Measurements from ENCODE around the gene SLC27A1.

SLC27A1 gene

DNA sequence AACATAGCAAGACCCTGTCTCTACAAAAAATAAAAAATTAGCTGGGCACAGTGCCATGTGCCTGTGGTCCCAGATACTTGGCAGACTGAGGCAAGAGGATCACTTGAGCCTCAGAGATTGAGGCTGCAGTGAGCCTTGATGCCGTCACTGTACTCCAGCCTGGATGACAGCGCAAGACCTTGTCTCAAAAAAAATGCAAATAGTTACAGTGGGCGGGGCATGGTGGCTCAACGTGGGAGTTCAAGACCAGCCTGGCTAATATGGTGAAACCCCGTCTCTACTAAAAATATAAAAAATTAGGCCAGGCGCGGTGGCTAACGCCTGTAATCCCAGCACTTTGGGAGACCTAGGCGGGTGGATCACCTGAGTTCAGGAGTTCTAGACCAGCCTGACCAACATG lies 49.6 kb downstream of the SLC27A1 start:
- no peak for DNase-seq (ENCODE audit: insufficient read length, low spot score)
- no peak for FAIRE-seq

DNA sequence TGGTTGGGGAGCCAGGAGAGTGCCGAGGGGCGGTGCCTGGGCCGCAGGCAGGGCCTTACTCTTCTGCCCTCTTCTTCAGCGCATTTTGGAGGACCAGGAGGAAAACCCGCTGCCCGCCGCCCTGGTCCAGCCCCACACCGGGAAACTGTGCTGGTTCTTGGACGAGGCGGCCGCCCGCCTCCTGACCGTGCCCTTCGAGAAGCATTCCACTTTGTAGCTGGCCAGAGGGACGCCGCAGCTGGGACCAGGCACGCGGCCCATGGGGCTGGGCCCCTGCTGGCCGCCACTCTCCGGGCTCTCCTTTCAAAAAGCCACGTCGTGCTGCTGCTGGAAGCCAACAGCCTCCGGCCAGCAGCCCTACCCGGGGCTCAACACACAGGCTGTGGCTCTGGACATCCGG lies 50.5 kb downstream of the SLC27A1 start:
- DNase-seq (ENCODE audit: insufficient read length, low spot score): no peak

More for the DNA sequence above, 49.6 kb downstream of the SLC27A1 start:
- no peak for TF ChIP-seq POLR2A (IDR thresholded peaks at IDR 0.05; ENCODE audit: low read depth, low read length)

DNA sequence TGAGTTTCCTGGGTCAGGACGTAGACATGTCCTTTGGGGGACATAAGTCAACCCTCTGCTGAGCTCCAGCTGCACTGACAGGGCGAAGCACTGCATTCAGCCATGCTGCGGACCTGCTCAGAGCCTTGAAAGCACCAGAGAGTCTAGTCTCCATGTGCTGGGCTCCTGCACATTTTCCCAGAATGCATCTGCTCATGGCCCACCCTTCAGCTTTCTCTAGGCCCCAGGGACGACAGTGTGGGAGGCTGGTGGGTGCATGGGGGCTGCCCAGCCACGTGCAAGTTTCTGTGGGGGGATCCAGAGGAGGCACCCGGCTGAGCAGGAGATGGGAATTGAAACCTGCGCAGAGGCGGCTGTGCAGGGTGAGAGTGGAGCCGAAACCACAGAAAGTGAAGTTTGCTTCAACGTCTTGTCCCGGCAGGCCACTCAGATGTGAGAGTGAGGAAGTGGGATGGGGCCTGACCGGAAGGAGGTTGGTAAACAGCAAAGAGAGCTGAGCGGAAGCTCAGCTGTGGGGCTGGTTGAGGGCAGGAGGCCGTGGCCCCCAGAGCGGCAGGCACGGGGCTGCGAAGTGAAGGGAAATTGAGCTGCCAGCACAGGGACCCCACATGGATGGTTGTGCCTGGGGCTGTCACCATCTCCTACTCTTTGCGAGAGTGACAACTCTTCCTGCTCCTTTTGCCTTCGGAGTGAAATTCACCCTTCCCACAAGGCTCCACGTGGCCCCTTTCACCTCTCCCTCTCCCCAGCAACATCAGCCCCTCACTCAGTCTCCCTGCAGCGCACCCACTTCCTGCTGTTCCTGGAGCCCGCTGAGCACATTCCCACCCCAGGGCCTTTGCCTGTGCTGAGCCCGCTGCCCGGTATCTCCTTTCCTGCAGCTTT lies 52.9 kb downstream of the SLC27A1 start:
- DNase-seq (ENCODE audit: insufficient read length, low spot score) (no peak), FAIRE-seq (no peak)
- no peak for TF ChIP-seq POLR2A (IDR thresholded peaks at IDR 0.05; ENCODE audit: low read depth, low read length)

More for the DNA sequence above, 50.5 kb downstream of the SLC27A1 start:
- no peak for TF ChIP-seq POLR2A (IDR thresholded peaks at IDR 0.05; ENCODE audit: low read depth, low read length)
- FAIRE-seq: no peak

DNA sequence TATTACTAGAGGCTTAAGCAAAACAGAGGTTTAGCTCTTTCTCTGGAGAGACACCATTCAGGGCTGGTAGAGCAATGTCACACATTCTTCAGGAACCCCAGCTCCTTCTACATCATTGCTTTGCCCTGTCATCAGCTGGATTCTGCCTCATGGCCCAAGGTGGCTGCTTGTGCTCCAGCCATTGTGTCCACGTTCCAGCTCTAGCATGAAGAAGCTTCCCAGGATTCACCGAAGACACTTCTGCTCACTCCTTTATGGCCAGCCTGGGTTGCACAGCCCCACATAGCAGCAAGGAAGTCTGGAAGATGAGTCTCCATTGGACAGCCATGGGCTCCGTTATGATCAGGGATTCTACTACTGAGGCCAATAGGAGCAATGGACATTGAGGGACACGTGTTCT lies 54.3 kb downstream of the SLC27A1 start:
- no peak for TF ChIP-seq POLR2A (IDR thresholded peaks at IDR 0.05; ENCODE audit: low read depth, low read length)
- FAIRE-seq (no peak), DNase-seq (ENCODE audit: insufficient read length, low spot score) (no peak)

DNA sequence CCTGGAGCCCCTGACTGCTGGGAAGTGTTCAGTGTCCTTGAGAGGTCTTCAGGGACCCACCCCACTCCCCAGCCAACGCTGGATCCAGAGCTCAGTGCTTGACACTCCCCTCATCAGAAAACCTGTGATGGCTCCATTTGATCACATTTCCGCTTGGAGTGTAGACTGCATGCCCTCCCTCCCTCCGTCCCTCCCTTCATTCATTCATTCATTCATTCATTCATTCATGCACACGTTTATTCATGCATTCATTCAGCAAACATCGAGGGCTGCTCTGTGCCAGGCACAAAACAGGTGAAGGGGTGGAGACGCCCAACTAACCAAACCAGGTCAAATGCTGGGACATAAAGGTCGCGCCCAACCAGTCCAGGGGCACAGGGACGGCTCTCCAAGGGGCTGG lies 54.8 kb downstream of the SLC27A1 start:
- TF ChIP-seq POLR2A (IDR thresholded peaks at IDR 0.05; ENCODE audit: low read depth, low read length): no peak
- DNase-seq (ENCODE audit: insufficient read length, low spot score) (no peak), FAIRE-seq (no peak)

DNA sequence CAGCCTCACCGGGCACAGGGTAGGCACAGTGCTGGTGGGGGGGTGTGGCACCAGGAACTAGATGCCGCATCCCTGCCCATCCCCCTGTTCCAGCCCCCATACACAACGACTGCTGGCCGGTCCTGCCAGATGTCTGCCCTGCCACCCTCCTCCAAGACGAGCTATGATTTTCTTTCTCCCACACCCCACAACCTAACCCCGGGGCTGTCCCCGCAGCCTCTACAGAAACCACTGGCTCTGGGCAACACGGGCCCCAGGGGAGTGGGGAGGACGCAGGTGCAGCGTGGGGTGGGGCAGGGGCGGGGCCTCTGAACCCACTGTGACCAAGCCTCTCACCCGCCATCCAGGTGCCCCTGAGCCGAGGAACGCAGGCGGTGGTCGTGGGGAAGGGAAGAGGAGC lies 56.6 kb downstream of the SLC27A1 start:
- FAIRE-seq (no peak), DNase-seq (ENCODE audit: insufficient read length, low spot score) (no peak)

DNA sequence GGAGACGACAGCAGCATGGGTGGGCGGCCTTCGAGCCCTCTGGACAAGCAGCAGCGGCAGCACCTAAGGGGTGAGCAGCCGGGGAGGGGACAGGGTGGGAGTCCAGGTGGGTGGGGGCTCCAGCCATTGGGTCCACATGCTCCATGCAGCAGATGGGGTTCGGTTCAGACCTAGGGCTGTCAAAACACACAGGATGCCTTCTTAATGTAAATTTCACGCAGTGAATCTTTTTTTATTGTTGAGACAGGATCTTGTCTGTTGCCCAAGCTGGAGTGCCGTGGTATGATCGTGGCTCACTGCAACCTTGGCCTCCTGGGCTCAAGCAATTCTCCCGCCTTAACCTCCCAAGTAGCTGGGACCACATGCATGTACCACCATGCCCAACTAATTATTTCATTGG lies 57.0 kb downstream of the SLC27A1 start:
- FAIRE-seq (no peak), DNase-seq (ENCODE audit: insufficient read length, low spot score) (no peak)
- no peak for TF ChIP-seq POLR2A (IDR thresholded peaks at IDR 0.05; ENCODE audit: low read depth, low read length)

More for the DNA sequence above, 56.6 kb downstream of the SLC27A1 start:
- no peak for TF ChIP-seq POLR2A (IDR thresholded peaks at IDR 0.05; ENCODE audit: low read depth, low read length)

DNA sequence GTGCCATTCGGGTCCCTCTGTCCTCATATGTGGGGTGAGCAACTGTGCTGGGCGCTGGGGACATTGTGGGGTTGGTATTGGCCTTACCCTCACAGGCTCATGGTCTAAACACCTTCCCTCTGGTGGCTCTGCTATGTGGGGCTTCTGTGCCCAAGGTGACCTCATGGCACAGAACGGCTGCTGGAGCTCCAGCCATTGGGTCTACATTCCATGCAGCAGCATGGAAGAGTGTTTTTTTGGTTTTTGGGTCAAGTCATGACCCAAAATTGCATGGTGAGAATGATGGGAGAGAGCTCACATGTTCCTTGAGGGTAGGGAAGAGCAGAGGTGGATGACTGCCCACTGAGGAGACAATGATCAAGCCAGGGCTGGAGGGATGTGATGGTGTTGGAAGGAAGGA lies 58.3 kb downstream of the SLC27A1 start:
- FAIRE-seq (no peak), DNase-seq (ENCODE audit: insufficient read length, low spot score) (no peak)
- TF ChIP-seq POLR2A (IDR thresholded peaks at IDR 0.05; ENCODE audit: low read depth, low read length): no peak

DNA sequence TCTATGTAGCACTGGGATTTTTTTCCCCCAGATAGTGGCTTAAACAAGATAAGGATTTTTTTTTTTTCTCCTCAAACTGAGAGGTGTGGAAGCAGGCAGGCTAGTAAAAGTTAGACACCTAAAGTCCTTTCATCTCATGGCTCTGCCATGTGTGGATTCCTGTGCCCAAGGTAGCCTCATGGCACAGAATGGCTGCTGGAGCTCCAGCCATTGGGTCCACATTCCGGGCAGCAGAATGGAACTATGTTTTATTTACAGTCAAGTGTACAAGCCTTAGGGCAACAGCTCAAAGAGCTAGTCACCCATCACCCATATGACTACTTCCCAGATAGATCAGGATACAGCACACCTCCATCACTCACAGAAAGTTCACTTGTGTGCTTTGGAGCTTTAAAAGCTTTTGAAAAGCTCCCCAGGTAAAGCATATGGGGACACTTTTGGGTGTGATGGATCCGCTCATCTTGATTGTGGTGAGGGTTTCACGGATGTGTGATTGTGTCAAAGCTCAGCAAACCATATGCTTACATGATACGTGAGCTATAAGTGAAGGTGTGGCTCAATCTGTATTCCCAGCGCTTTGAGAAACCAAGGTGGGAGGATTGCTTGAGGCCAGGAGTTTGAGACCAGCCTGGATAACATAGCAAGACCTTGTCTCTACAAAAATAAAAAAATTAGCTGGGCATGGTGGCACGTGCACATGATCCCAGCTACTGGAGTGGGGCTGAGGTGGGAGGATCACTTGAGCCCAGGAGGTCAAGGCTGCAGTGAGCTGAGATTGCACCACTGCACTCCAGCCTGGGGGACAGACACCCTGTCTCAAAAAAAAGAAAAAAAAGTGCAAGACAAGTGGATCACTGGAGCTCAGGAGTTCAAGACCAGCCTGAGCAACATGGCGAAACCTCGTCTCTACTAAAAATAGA lies 59.2 kb downstream of the SLC27A1 start:
- TF ChIP-seq POLR2A (IDR thresholded peaks at IDR 0.05; ENCODE audit: low read depth, low read length): no peak
- FAIRE-seq (no peak), DNase-seq (ENCODE audit: insufficient read length, low spot score) (no peak)

DNA sequence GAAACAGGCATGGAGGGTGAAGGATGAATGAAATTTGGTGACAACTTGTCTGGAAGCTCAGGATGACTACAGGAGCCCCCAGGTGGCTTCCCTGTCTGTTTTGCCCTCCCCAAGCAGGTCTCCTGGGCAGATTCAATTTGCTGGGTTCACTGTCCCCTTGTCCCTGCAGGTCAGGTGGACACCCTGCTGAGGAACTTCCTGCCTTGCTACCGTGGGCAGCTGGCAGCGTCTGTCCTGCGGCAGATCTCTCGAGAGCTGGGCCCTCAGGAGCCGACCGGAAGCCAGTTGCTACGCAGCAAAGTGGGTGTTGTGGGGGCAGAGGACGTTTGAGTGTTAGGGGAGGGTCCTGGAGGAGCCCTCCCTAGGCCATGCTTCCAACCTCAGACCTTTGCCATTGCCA lies 60.3 kb downstream of the SLC27A1 start:
- DNase-seq (ENCODE audit: insufficient read length, low spot score): no peak
- no peak for FAIRE-seq
- no peak for TF ChIP-seq POLR2A (IDR thresholded peaks at IDR 0.05; ENCODE audit: low read depth, low read length)

DNA sequence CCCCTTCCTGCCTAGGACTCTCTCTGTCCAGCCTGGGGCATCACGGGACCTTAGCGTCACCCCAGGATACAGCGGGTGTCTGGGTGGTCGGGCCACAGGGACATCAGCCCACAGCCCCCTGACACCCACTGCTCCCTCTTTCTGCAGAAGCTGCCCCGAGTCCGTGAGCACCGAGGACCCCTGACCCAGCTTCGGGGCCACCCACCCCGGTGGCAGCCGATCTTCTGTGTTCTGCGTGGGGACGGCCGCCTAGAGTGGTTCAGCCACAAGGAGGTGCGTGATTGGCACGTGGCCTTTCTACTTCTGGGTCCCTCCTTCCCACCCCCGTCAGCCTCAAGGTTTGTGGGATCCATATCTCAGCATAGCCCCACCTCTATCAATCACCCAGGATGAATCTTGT lies 61.8 kb downstream of the SLC27A1 start:
- no peak for TF ChIP-seq POLR2A (IDR thresholded peaks at IDR 0.05; ENCODE audit: low read depth, low read length)
- DNase-seq (ENCODE audit: insufficient read length, low spot score) (no peak), FAIRE-seq (no peak)

DNA sequence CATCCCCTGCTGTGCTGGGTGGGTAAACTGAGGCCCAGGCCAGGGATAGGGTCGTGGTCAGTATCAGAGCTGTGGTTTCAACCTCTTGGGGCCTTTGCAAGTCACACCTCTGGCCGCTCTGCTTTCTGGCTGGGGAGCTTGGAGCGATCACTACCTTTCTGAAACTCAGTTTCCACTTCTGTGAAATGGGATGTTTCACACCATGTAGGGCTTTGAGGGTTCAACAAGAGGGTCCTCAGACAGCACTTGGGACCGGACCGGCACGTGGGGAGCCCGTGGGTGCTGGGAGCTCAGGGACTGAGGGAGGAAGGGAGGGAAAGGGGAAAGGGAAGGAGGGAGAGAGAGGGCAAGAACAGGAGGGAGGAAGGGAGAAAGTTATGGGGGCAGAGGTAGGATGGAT lies 62.2 kb downstream of the SLC27A1 start:
- no peak for DNase-seq (ENCODE audit: insufficient read length, low spot score)
- no peak for FAIRE-seq
- no peak for TF ChIP-seq POLR2A (IDR thresholded peaks at IDR 0.05; ENCODE audit: low read depth, low read length)

DNA sequence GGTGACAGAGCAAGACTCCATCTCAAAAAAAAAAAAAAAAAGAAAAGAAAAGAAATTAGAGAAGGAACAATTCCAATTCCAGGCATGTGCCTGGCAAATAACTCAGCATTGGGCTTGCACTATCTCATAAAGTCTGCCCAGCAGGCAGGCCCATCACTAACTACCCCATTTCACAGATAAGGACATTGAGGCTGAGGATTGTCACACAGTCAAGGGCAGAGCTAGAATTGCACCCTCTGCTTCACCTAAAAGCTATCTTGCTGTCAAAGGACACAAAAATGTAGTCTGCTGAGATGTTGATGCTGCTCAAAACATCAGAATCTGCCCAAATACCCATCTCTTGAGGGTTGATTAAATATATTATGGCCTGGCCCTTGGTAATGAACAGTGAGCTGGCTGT lies 64.4 kb downstream of the SLC27A1 start:
- TF ChIP-seq POLR2A (IDR thresholded peaks at IDR 0.05; ENCODE audit: low read depth, low read length): no peak
- DNase-seq (ENCODE audit: insufficient read length, low spot score): no peak

DNA sequence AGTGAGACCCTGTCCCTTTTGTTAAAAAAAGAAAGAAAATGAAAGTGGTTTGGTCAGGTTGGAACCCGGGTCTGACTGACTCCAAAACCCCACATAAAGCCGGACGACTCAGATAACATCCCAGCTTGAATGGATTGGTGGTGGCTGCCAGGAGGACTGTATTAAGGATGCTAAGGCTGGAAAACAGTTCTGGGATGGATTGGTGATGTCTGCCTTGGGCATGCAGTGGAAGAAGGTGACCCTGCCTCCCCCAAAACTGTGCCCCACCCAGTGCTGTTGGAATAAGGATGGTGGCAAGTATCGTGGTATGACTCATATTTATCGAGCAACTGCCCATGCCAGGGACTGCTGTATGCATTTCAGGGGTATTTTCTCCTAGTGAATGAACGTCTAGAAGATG lies 66.6 kb downstream of the SLC27A1 start:
- no peak for FAIRE-seq
- no peak for TF ChIP-seq POLR2A (IDR thresholded peaks at IDR 0.05; ENCODE audit: low read depth, low read length)
- no peak for DNase-seq (ENCODE audit: insufficient read length, low spot score)

More for the DNA sequence above, 64.4 kb downstream of the SLC27A1 start:
- FAIRE-seq: no peak

All from H54 (cell line).